PFSK-1 (cell line): ENCODE measurements around the gene CHSY3.

Source experiments
- FOXP2 ChIP-seq: optimal IDR thresholded peaks from 2 replicates; pipeline ENCODE3; 2011; ENCODE audit warnings: borderline replicate concordance, control low read depth, inconsistent platforms; ENCODE audit not compliant: insufficient read depth; ENCODE audit errors: extremely low read length, extremely low read depth
- POLR2AphosphoS5 ChIP-seq: IDR thresholded peaks from 2 replicates; pipeline ENCODE4 v1.6.1; 2012; ENCODE audit warnings: low read depth, mild to moderate bottlenecking, control low read depth, low read length, moderate library complexity
- REST ChIP-seq, 2 experiments: IDR thresholded peaks; 2 replicates each; pipeline versions ENCODE4 v1.6.1 to v1.8.0; 2011 to 2012; ENCODE audit warnings: low read depth in 2 of 2, low read length in 2 of 2, control low read depth in 1 of 2, inconsistent platforms in 1 of 2, mild to moderate bottlenecking in 1 of 2, moderate library complexity in 1 of 2; ENCODE audit not compliant: insufficient read depth in 1 of 2
- TAF1 ChIP-seq: IDR thresholded peaks from 2 replicates; pipeline ENCODE4 v1.6.1; 2012; ENCODE audit warnings: low read length, control low read depth, borderline replicate concordance; ENCODE audit not compliant: insufficient read depth

GRCh38 chr5:129973716-129974426 is 69.6 kb downstream of the CHSY3 start:
- TF ChIP-seq POLR2AphosphoS5 (no peak), REST (IDR thresholded peaks at IDR 0.05; ENCODE audit: insufficient read depth in 1 of 2, low read depth in 2 of 2, low read length in 2 of 2) (no peak), FOXP2 (no peak), TAF1 (no peak)
